ENCODE results near the gene GALNT10. TPM values are rescaled to one million over a fixed set of nuclear protein-coding genes. Genes with fewer than 3 reads are reported as not detected.

GALNT10 gene
- total RNA-seq, 2 donors from 2014 or later = 48.3 to 52.6 TPM

DNA sequence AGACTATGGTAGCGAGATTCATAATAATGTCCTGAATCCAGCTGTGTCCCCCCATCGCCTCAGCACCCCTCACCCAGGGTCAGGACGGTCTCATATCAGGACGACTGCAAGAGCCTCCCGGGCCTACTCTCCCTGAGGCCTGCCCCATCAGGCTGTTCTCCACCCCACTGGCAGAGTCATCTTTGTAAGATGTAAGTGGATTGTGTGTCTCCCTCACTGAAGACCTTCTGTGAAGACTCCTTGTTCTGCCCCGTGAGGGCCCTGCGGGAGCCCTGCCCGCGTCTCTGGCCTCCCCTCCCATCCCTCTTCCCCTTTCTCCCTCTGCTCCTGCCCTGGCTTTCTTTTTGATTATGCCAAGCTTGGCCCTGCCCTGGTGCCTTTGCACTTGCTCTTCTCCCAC, 211.4 kb downstream of the GALNT10 start:
- DNase-seq (no peak), ATAC-seq (no peak)
- intact Hi-C loops (cut with DNase I, micrococcal nuclease) = loop anchor here in 1 of 2 donors (10.0 kb wide), 1 partner anchor 217 kb away; no protein-coding TSS in a partner anchor

DNA sequence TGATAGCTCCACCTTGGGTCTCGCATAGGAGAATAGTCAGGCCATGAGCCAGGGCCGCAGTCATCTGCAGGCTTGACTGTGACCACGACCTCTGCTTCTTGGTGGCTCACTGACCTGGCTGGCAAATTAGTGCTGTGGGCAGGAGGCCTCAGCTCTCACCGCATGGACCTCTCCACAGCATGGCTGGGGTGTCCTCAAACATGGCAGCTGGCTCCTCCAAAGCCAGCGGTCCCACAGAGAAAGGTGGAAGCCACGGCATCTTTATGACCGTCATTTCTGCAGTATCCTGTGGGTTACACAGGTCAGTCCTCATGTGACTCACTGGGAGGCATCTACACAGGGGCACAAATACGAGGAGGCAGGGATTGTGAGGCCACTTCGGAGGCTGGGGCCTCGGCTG, 212.1 kb downstream of the GALNT10 start:
- ATAC-seq = no peak
- DNase-seq = no peak
- intact Hi-C loops (cut with DNase I, micrococcal nuclease) = loop anchor here in 1 of 2 donors (10.0 kb wide), 1 partner anchor 218 kb away; no protein-coding TSS in a partner anchor

DNA sequence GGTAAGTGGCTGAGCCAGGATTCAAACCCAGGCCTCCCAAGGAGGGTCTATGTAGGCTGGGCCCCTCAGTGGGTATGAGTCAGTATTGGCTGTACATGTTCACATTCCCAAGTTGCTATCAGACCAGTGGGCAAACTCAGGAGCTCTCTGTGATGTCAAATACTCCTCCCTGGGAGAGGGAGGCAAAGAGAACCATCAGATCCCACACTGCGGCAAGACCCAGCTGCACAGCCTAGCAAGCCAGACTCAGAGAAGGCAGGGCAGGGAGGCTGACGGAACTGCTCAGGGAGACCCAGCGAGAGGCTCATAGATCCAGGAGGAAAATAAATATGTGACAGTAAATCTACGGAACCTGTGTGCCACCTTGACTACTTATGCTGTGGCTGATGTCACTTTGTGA, 212.7 kb downstream of the GALNT10 start:
- ATAC-seq = no peak
- intact Hi-C loops (cut with DNase I, micrococcal nuclease) = loop anchor here in 1 of 2 donors (10.0 kb wide), 1 partner anchor 218 kb away; no protein-coding TSS in a partner anchor

DNA sequence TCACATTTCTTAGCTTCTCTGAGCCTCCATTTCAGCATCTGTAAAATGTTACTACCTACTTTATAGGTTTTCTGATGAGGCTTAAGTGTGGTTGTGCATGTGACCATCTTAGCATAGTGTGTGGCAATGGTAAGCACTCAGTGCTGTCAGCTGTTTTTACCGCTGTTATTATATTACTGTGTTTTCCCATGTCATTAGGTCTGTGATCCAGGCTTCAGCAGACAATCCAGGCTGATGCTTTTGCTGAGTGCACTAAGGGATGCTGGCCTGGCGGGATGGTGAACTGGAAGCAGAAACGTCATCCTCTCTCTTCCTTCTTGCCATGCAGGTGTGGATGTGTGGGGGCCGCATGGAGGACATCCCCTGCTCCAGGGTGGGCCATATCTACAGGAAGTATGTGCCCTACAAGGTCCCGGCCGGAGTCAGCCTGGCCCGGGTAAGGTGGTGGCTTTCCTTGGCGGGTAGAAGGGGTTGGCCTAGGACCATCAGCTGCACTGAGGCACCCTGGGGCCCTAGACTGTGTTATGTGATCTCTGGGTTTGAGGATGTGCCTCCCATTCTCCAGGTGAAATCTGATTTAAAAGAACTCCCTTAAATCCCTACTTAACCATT, 213.3 kb downstream of the GALNT10 start:
- no peak for ATAC-seq
- intact Hi-C loops (cut with DNase I, micrococcal nuclease) = loop anchor here in 1 of 2 donors (10.0 kb wide), 1 partner anchor 219 kb away; no protein-coding TSS in a partner anchor
- no peak for DNase-seq

More for the DNA sequence above, 212.7 kb downstream of the GALNT10 start:
- no peak for DNase-seq

DNA sequence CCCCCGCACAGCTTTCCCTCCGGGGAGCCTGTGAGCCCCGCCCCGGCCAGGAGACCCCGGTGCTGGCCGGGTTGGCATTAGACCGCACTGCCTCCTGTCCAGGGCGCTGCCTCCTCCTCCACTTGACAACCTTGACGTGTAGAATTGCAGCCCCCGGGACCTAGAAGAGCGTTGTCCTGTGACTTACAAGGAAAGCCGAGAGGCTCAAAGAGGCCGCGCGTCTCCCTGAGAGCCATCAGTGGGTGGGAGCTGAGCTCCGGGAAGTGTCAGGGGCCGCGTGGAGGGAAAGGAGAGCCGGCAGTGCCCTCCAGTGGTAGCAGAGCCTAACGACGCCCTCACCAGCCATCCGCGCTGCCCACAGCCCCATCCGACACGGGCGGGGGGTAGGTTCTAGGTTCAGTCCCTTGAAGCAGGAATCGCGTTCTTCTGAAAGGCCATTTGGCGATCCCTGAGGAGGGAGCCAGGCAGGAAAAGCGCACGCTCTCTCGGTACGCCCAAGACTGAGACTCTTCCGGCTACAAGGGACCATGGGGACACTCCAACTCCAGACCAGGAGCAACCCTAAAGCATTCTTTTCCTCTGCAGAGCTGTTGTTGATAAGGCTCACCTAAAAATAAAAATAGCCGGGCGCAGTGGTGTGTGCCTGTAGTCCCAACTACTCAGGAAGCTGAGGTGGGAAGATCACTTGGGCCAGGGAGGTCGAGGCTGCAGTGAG, 214.7 kb downstream of the GALNT10 start:
- DNase-seq (peak; percentile 71 to 87), ATAC-seq (peak; percentile 98)
- intact Hi-C loops (cut with DNase I, micrococcal nuclease) = loop anchor here in 1 of 2 donors (5.0 to 10.0 kb wide), 2 partner anchors 220 to 333 kb away; no protein-coding TSS in a partner anchor

- ATAC-seq (peak; percentile 32), DNase-seq (no peak)
- intact Hi-C loops (cut with DNase I, micrococcal nuclease) = loop anchor here in 1 of 2 donors (5.0 to 10.0 kb wide), 2 partner anchors 221 to 334 kb away; no protein-coding TSS in a partner anchor
Measured at GRCh38 chr5:154406231-154406630, 215.7 kb downstream of the GALNT10 start.

- intact Hi-C loops (cut with DNase I, micrococcal nuclease) = loop anchor here in 1 of 2 donors (5.0 to 10.0 kb wide), 2 partner anchors 222 to 335 kb away; no protein-coding TSS in a partner anchor
Measured at GRCh38 chr5:154406826-154407225, 216.3 kb downstream of the GALNT10 start.

GRCh38 chr5:154408811-154409210, 218.3 kb downstream of the GALNT10 start:
- DNase-seq (no peak), ATAC-seq (no peak)
- intact Hi-C loops (cut with DNase I, micrococcal nuclease) = loop anchor here in 1 of 2 donors (5.0 to 10.0 kb wide), 2 partner anchors 224 to 337 kb away; no protein-coding TSS in a partner anchor

More at GRCh38 chr5:154406826-154407225, 216.3 kb downstream of the GALNT10 start:
- no peak for DNase-seq
- no peak for ATAC-seq

DNA sequence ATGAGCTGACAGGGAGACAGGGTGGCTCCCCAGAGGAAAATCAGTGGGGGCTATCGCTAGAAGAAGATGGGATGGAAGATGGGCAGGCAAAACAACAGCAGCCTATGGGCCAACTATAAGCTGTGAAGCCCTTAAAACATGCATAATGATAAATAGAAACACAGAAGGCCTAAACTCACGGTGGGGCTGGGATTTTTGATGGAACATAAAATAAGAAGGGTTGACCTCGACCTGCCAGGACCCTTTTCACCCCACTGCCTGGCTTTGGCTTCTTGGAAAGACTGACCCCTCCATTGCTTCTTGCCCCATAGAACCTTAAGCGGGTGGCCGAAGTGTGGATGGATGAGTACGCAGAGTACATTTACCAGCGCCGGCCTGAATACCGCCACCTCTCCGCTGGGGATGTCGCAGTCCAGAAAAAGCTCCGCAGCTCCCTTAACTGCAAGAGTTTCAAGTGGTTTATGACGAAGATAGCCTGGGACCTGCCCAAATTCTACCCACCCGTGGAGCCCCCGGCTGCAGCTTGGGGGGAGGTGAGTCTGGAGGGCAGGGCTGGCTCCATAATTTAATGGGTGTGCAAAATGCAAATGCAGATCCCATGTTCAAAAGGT, 218.8 kb downstream of the GALNT10 start:
- DNase-seq (no peak), ATAC-seq (no peak)
- intact Hi-C loops (cut with DNase I, micrococcal nuclease) = loop anchor here in 1 of 2 donors (5.0 to 10.0 kb wide), 2 partner anchors 225 to 337 kb away; no protein-coding TSS in a partner anchor

DNA sequence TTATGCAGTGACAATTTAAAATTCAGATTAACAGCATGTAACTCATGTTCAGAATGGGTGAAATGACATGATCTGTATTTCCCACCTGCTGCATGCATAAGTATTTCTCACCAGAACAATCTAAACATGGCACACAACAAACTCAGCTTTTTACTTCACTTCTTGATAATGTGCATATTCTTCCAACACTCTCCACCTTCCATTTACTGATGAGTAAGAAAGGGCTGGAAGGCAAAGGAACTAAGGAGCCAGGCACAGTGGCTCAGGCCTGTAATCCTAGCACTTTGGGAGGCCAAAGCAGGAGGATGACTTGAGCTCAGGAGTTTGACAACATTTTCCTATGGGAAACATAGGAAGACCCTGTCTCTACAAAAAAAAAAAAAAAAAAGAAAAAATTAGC, 219.5 kb downstream of the GALNT10 start:
- no peak for ATAC-seq
- intact Hi-C loops (cut with DNase I, micrococcal nuclease) = no loop called here
- DNase-seq = no peak

- ATAC-seq = no peak
- intact Hi-C loops (cut with DNase I, micrococcal nuclease) = no loop called here
Measured at GRCh38 chr5:154410786-154411185, 220.3 kb downstream of the GALNT10 start.

DNA sequence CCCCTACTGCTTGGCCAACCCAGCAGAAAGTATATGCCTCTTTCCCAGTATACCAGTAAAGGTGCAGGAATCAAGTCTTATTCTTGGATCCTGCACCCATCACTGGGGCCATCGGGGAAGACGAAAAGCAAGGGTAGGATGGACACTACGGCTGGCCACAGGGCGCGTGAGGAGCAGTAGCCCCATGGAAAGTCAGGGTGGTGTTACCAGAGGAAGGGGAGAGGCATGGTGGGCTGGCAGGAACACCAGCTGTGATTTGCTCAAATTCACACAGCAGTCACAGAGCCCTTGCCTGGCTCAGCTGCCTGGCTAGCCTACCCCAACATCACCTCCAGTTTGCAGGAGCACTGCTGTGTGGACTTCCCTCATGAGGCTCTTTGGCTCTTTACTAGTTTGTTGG, 220.8 kb downstream of the GALNT10 start:
- intact Hi-C loops (cut with DNase I, micrococcal nuclease) = no loop called here
- no peak for ATAC-seq
- DNase-seq = no peak

More at GRCh38 chr5:154410786-154411185, 220.3 kb downstream of the GALNT10 start:
- DNase-seq = no peak

DNA sequence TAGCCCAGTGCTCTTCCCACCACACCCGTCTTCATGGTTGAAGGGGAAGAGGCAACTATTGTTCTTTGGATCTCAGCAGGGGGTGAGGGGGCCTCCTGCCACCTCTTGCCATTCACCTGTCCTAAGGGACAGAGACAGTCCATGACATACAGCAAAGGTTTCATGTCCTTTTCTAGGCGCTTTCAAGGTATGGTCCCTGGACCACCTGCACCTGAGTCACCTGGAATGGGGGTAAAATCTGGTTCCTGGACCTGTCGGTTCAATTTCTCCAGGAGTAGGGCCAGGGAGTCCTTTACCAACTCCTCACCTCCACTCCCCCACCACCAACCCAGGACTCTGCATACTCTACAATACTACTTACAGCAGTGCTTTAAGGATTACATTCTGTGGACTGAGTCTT, 221.8 kb downstream of the GALNT10 start:
- DNase-seq (no peak), ATAC-seq (no peak)
- intact Hi-C loops (cut with DNase I, micrococcal nuclease) = no loop called here

DNA sequence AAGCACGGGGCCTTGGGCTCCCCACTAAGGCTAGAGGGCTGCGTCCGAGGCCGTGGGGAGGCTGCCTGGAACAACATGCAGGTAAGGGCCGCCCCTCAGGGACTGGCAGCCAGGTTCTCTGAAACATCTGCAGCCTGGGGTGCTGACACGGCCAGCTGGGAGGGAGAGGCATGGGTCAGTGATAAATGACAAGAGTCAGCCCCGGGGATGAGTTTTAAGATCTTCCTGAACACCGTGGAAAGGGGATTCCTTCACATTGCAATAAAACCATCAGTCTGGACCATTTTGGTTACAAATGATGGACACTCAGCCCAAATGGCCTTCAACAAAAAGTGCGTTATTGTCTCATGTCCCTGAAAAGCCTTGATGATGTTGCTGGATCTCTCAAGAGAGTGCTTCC, 222.4 kb downstream of the GALNT10 start:
- intact Hi-C loops (cut with DNase I, micrococcal nuclease) = no loop called here
- no peak for DNase-seq
- no peak for ATAC-seq

DNA sequence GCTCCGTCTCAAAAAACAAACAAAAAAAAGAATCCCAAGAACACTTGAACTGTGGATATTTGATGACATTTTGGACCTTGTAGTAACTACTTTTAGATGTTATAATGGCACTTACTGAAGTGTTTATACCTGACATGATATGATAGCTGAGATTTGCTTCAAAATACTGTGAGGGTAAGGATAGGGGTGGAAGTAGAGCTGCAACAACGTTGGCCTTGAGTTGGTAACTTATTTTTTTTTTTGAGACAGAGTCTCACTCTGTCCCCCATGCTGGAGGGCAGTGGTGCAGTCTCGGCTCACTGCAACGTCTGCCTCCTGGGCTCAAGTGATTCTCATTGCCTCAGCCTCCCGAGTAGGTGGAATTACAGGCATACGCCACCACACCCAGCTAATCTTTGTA, 224.6 kb downstream of the GALNT10 start:
- DNase-seq (no peak), ATAC-seq (no peak)
- intact Hi-C loops (cut with DNase I, micrococcal nuclease) = no loop called here

- DNase-seq (no peak), ATAC-seq (no peak)
- intact Hi-C loops (cut with DNase I, micrococcal nuclease) = no loop called here
Measured at GRCh38 chr5:154418344-154418820, 227.8 kb downstream of the GALNT10 start.

DNA sequence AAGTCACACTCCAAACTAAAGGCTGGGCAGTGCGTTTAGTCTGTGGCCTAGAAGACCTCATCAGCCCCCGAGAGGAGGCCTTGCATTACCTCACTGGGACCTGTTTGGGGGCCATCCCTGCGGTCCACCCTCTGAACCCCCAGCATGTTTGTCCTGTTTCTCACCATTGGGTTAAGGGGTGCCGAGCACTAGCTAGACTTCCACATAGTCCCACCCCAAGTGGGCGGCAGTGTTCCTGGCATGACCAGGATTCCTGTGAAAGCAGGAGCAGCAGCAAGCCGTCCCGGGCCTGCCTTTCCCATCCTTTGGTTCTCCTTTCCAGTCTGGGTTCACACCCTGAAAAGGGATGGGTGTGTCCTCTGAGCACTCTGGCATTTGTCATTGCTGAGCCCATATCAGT, 228.7 kb downstream of the GALNT10 start:
- intact Hi-C loops (cut with DNase I, micrococcal nuclease) = no loop called here
- DNase-seq = no peak
- no peak for ATAC-seq

DNA sequence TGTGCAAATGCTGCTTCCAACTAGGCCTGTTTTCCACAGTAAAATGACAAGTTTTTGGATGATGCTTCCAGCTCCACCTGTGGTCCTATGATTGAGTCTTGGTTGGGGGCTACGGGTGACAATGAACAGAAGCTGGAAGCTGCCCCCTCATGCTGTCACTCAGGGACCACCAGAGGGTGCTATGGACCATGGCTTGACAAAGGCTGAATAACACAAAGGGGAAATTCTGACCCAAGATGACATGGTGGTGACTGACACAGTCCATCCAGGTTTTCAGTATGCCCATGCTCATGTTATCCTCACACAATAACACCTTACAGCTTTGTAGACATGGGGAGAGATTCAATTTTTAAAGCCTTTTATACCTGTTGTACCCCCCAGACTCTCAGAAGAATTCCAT, 231.3 kb downstream of the GALNT10 start:
- DNase-seq = no peak
- intact Hi-C loops (cut with DNase I, micrococcal nuclease) = no loop called here
- no peak for ATAC-seq

DNA sequence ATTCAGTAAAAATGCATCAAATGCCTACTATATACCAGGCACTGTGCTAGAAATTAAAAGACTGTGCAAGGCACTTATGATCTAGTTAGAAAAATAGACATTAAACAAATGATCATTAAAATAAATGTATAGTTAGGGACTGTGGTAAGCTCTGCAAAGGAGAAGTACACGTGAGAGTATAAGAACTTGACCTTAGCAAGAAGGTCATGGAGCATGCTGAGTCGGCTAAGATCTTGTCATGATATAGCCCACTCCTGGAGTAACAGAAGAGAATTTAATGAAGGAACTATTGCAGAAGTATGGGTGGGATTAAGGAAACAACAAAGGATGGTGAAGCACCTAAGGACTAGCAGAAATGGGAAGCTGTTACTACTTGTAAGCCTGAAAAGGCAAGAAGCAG, 231.8 kb downstream of the GALNT10 start:
- intact Hi-C loops (cut with DNase I, micrococcal nuclease) = no loop called here
- no peak for DNase-seq
- ATAC-seq = no peak

Data from left colon (tissue), 2 donors.